Progenitor cell of endocrine pancreas (in vitro differentiated cells): Measurements from ENCODE around the gene XCR1. TPM values are rescaled to one million over a fixed set of nuclear protein-coding genes. Genes with fewer than 3 reads are reported as not detected.
A peak's percentile ranks its signal among the peaks of the same experiment; 100 is the strongest.

Experiments
- DNase-seq: peaks from one replicate; pipeline ENCODE4 v3.0.0; 2021; ENCODE audit warnings: low spot score; ENCODE audit not compliant: unreplicated experiment
- H3K27ac Mint-ChIP-seq: 2 replicates; pipeline ENCODE4 v1.8.0; 2021; ENCODE audit warnings: mild to moderate bottlenecking, moderate library complexity, mixed read lengths
- H3K27me3 Mint-ChIP-seq: 2 replicates; pipeline ENCODE4 v1.8.0; 2021; ENCODE audit warnings: mixed read lengths
- H3K36me3 Mint-ChIP-seq: 2 replicates; pipeline ENCODE4 v1.8.0; 2022; ENCODE audit warnings: mixed read lengths; ENCODE audit not compliant: insufficient read depth
- H3K4me1 Mint-ChIP-seq: 2 replicates; pipeline ENCODE4 v1.8.0; 2021; ENCODE audit warnings: low read depth, mixed read lengths
- H3K4me3 Mint-ChIP-seq: 2 replicates; pipeline ENCODE4 v1.8.0; 2021; ENCODE audit warnings: low read depth, mild to moderate bottlenecking, moderate library complexity, mixed read lengths
- H3K9me3 Mint-ChIP-seq: 2 replicates; pipeline ENCODE4 v1.8.0; 2021; ENCODE audit warnings: low read depth, mixed read lengths
- total RNA-seq: library from RNA; stranded (reverse); gene quantifications from 2 replicates; pipeline ENCODE4 v1.2.1, GENCODE V29; 2021
- TF ChIP-seq, protein P1 (sequence below): fragments of 200-600 bp; sonication (generic); IDR thresholded peaks from one replicate; pipeline ENCODE4 v1.5.0; 2021; ENCODE audit warnings: antibody characterized with exemption, mild to moderate bottlenecking; ENCODE audit not compliant: unreplicated experiment

The XCR1 gene
- total RNA-seq, 1 donor from 2014 or later = not detected

GRCh38 chr3:45992133-45992729, 35.1 kb downstream of the XCR1 start:
- Mint-ChIP-seq H3K4me1 (peaks cover 17% of the 10 kb centered on the region), H3K9me3 (no peaks in the 10 kb centered on the region), H3K27me3 (peaks cover 6% of the 10 kb centered on the region), H3K4me3 (no peak overlapping the region), H3K36me3 (no peaks in the 10 kb centered on the region), H3K27ac (no peak overlapping the region)
- no peak for DNase-seq
- TF ChIP-seq, protein P1, sequence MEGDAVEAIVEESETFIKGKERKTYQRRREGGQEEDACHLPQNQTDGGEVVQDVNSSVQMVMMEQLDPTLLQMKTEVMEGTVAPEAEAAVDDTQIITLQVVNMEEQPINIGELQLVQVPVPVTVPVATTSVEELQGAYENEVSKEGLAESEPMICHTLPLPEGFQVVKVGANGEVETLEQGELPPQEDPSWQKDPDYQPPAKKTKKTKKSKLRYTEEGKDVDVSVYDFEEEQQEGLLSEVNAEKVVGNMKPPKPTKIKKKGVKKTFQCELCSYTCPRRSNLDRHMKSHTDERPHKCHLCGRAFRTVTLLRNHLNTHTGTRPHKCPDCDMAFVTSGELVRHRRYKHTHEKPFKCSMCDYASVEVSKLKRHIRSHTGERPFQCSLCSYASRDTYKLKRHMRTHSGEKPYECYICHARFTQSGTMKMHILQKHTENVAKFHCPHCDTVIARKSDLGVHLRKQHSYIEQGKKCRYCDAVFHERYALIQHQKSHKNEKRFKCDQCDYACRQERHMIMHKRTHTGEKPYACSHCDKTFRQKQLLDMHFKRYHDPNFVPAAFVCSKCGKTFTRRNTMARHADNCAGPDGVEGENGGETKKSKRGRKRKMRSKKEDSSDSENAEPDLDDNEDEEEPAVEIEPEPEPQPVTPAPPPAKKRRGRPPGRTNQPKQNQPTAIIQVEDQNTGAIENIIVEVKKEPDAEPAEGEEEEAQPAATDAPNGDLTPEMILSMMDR = no peak

- no peak for DNase-seq
- Mint-ChIP-seq H3K9me3 (no peaks in the 10 kb centered on the region), H3K4me3 (no peak overlapping the region), H3K27me3 (no peaks in the 10 kb centered on the region), H3K27ac (peak overlapping the region; percentile 74), H3K36me3 (no peaks in the 10 kb centered on the region), H3K4me1 (peaks cover 25% of the 10 kb centered on the region)
- TF ChIP-seq, protein P1 = no peak
Measured at GRCh38 chr3:45991341-45991740, 35.9 kb downstream of the XCR1 start.

DNA sequence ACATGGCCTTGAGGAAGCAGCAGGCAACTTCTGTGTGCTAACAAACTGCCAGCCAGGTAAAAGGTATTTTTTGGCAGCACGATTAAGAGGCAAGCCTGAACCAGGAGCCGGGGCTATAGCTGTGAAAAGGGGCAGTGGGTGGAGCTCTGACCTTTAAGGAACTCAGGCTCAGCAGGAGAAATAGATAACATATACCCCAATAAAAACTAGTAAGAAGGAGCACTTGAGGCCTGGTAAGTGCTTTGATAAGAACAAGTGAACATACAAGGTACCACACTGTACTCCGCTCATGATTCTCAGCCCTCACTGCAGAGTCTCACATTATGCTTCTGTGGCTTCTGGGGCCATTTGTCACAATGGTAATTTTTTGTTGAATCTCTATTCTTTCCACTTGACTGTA, 37.1 kb downstream of the XCR1 start:
- Mint-ChIP-seq H3K4me1 (peaks cover 33% of the 10 kb centered on the region), H3K27ac (no peak overlapping the region), H3K27me3 (no peaks in the 10 kb centered on the region)

DNA sequence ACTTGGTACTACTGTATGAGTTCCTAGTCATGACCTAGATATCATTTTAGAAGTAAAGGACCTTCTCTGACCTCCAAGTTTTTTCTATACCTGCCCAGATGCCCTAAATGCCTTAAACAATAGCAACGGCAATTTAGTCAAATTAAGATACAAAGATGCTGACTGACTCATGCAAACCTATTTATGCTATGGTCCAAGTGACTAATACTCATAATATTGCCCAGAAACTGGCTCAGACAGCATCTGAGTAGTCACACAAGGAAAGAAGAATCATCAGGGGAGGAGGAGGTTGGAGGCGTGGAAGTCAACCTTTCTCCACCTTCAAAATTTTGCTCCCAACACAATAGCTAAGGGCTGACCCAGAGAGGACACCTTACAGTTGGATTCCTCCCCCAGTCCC, 38.5 kb downstream of the XCR1 start:
- H3K4me1 Mint-ChIP-seq = peaks cover 29% of the 10 kb centered on the region
- H3K27me3 Mint-ChIP-seq = no peaks in the 10 kb centered on the region

More for the DNA sequence above, 37.1 kb downstream of the XCR1 start:
- no peaks in the 10 kb centered on the region for H3K9me3 Mint-ChIP-seq
- TF ChIP-seq, protein P1 = no peak
- H3K4me3 Mint-ChIP-seq = no peak overlapping the region
- DNase-seq = no peak
- H3K36me3 Mint-ChIP-seq = no peaks in the 10 kb centered on the region

GRCh38 chr3:45988362-45988761, 38.9 kb downstream of the XCR1 start:
- H3K36me3 Mint-ChIP-seq = peaks cover 5% of the 10 kb centered on the region
- no peaks in the 10 kb centered on the region for H3K27me3 Mint-ChIP-seq
- H3K9me3 Mint-ChIP-seq = no peaks in the 10 kb centered on the region
- H3K4me3 Mint-ChIP-seq = no peak overlapping the region
- H3K27ac Mint-ChIP-seq = peak overlapping the region; percentile 82
- DNase-seq = no peak
- H3K4me1 Mint-ChIP-seq = peaks cover 29% of the 10 kb centered on the region
- TF ChIP-seq, protein P1 = no peak

More for the DNA sequence above, 38.5 kb downstream of the XCR1 start:
- no peak overlapping the region for H3K4me3 Mint-ChIP-seq
- TF ChIP-seq, protein P1 = no peak
- no peaks in the 10 kb centered on the region for H3K9me3 Mint-ChIP-seq
- H3K36me3 Mint-ChIP-seq = peaks cover 5% of the 10 kb centered on the region
- no peak overlapping the region for H3K27ac Mint-ChIP-seq
- no peak for DNase-seq
